Measurements from ENCODE around the gene PLD4.
"Not testable (repeated sequence)": the region's sequence is repeated elsewhere in the genome, so short reads cannot be mapped to it uniquely, and the experiment has no call there.

Gene PLD4

GRCh38 chr14:104912053-104912452, 12.6 kb upstream of the PLD4 start:
- H3K9ac ChIP-seq (ENCODE audit: low read length) = no peak overlapping the region
- H3K27ac ChIP-seq (ENCODE audit: low read length) = no peak overlapping the region
- peaks cover 27% of the 10 kb centered on the region for H3K27me3 ChIP-seq (ENCODE audit: control insufficient read depth, insufficient read depth, low read length)
- H3K9me3 ChIP-seq (ENCODE audit: control insufficient read depth, low read depth, low read length) = no peaks in the 10 kb centered on the region
- no peak overlapping the region for H3K4me3 ChIP-seq (ENCODE audit: low read length)
- no peaks in the 10 kb centered on the region for H3K36me3 ChIP-seq (ENCODE audit: control insufficient read depth, low read depth, low read length)
- no peaks in the 10 kb centered on the region for H3K4me1 ChIP-seq (ENCODE audit: control insufficient read depth, low read depth, low read length)

GRCh38 chr14:104913435-104913834, 11.2 kb upstream of the PLD4 start:
- Histone ChIP-seq H3K36me3 (ENCODE audit: control insufficient read depth, low read depth, low read length) (no peaks in the 10 kb centered on the region), H3K4me1 (ENCODE audit: control insufficient read depth, low read depth, low read length) (no peaks in the 10 kb centered on the region), H3K4me3 (ENCODE audit: low read length) (no peak overlapping the region), H3K9me3 (ENCODE audit: control insufficient read depth, low read depth, low read length) (no peaks in the 10 kb centered on the region), H3K9ac (ENCODE audit: low read length) (no peak overlapping the region), H3K27me3 (ENCODE audit: control insufficient read depth, insufficient read depth, low read length) (peaks cover 14% of the 10 kb centered on the region), H3K27ac (ENCODE audit: low read length) (no peak overlapping the region)

GRCh38 chr14:104917116-104917515, 7.6 kb upstream of the PLD4 start:
- Histone ChIP-seq H3K36me3 (ENCODE audit: control insufficient read depth, low read depth, low read length) (no peaks in the 10 kb centered on the region), H3K27ac (ENCODE audit: low read length) (no peak overlapping the region), H3K27me3 (ENCODE audit: control insufficient read depth, insufficient read depth, low read length) (peaks cover 8% of the 10 kb centered on the region), H3K9ac (ENCODE audit: low read length) (no peak overlapping the region), H3K9me3 (ENCODE audit: control insufficient read depth, low read depth, low read length) (no peaks in the 10 kb centered on the region), H3K4me1 (ENCODE audit: control insufficient read depth, low read depth, low read length) (no peaks in the 10 kb centered on the region), H3K4me3 (ENCODE audit: low read length) (no peak overlapping the region)

- Histone ChIP-seq H3K27ac (ENCODE audit: low read length) (no peak overlapping the region), H3K9ac (ENCODE audit: low read length) (no peak overlapping the region), H3K9me3 (ENCODE audit: control insufficient read depth, low read depth, low read length) (no peaks in the 10 kb centered on the region), H3K4me3 (ENCODE audit: low read length) (no peak overlapping the region), H3K36me3 (ENCODE audit: control insufficient read depth, low read depth, low read length) (no peaks in the 10 kb centered on the region), H3K27me3 (ENCODE audit: control insufficient read depth, insufficient read depth, low read length) (peaks cover 8% of the 10 kb centered on the region), H3K4me1 (ENCODE audit: control insufficient read depth, low read depth, low read length) (no peaks in the 10 kb centered on the region)
Observed at GRCh38 chr14:104917993-104918392, 6.7 kb upstream of the PLD4 start.

- H3K27ac ChIP-seq (ENCODE audit: low read length); H3K4me3 ChIP-seq (ENCODE audit: low read length); H3K4me1 ChIP-seq (ENCODE audit: control insufficient read depth, low read depth, low read length); H3K9me3 ChIP-seq (ENCODE audit: control insufficient read depth, low read depth, low read length); H3K9ac ChIP-seq (ENCODE audit: low read length); H3K27me3 ChIP-seq (ENCODE audit: control insufficient read depth, insufficient read depth, low read length); H3K36me3 ChIP-seq (ENCODE audit: control insufficient read depth, low read depth, low read length): not testable (repeated sequence)
Observed at GRCh38 chr14:104919152-104919992, 5.3 kb upstream of the PLD4 start.

- Histone ChIP-seq H3K9me3 (ENCODE audit: control insufficient read depth, low read depth, low read length) (no peaks in the 10 kb centered on the region), H3K4me3 (ENCODE audit: low read length) (no peak overlapping the region), H3K27ac (ENCODE audit: low read length) (no peak overlapping the region), H3K27me3 (ENCODE audit: control insufficient read depth, insufficient read depth, low read length) (peaks cover 4% of the 10 kb centered on the region), H3K36me3 (ENCODE audit: control insufficient read depth, low read depth, low read length) (no peaks in the 10 kb centered on the region), H3K4me1 (ENCODE audit: control insufficient read depth, low read depth, low read length) (no peaks in the 10 kb centered on the region), H3K9ac (ENCODE audit: low read length) (no peak overlapping the region)
Observed at GRCh38 chr14:104919993-104920315, 4.7 kb upstream of the PLD4 start.

- H3K9ac ChIP-seq (ENCODE audit: low read length) = no peak overlapping the region
- H3K4me1 ChIP-seq (ENCODE audit: control insufficient read depth, low read depth, low read length) = no peaks in the 10 kb centered on the region
- H3K9me3 ChIP-seq (ENCODE audit: control insufficient read depth, low read depth, low read length) = no peaks in the 10 kb centered on the region
Observed at GRCh38 chr14:104923640-104924420, 849 bp upstream of the PLD4 start.

GRCh38 chr14:104925214-104925854, 655 bp downstream of the PLD4 start:
- Histone ChIP-seq H3K4me1 (ENCODE audit: control insufficient read depth, low read depth, low read length) (no peaks in the 10 kb centered on the region), H3K9me3 (ENCODE audit: control insufficient read depth, low read depth, low read length) (no peaks in the 10 kb centered on the region), H3K4me3 (ENCODE audit: low read length) (no peak overlapping the region), H3K9ac (ENCODE audit: low read length) (no peak overlapping the region), H3K27ac (ENCODE audit: low read length) (no peak overlapping the region), H3K27me3 (ENCODE audit: control insufficient read depth, insufficient read depth, low read length) (peaks cover 6% of the 10 kb centered on the region), H3K36me3 (ENCODE audit: control insufficient read depth, low read depth, low read length) (no peaks in the 10 kb centered on the region)

More at GRCh38 chr14:104923640-104924420, 849 bp upstream of the PLD4 start:
- no peaks in the 10 kb centered on the region for H3K36me3 ChIP-seq (ENCODE audit: control insufficient read depth, low read depth, low read length)
- no peaks in the 10 kb centered on the region for H3K27me3 ChIP-seq (ENCODE audit: control insufficient read depth, insufficient read depth, low read length)
- no peak overlapping the region for H3K27ac ChIP-seq (ENCODE audit: low read length)
- no peak overlapping the region for H3K4me3 ChIP-seq (ENCODE audit: low read length)

GRCh38 chr14:104925855-104926609, 1.4 kb downstream of the PLD4 start:
- no peak overlapping the region for H3K9ac ChIP-seq (ENCODE audit: low read length)
- H3K27ac ChIP-seq (ENCODE audit: low read length) = no peak overlapping the region
- no peak overlapping the region for H3K4me3 ChIP-seq (ENCODE audit: low read length)
- H3K4me1 ChIP-seq (ENCODE audit: control insufficient read depth, low read depth, low read length) = no peaks in the 10 kb centered on the region
- no peaks in the 10 kb centered on the region for H3K9me3 ChIP-seq (ENCODE audit: control insufficient read depth, low read depth, low read length)
- H3K36me3 ChIP-seq (ENCODE audit: control insufficient read depth, low read depth, low read length) = no peaks in the 10 kb centered on the region
- peaks cover 13% of the 10 kb centered on the region for H3K27me3 ChIP-seq (ENCODE audit: control insufficient read depth, insufficient read depth, low read length)

GRCh38 chr14:104926619-104927431, 2.1 kb downstream of the PLD4 start:
- no peak overlapping the region for H3K9ac ChIP-seq (ENCODE audit: low read length)
- no peak overlapping the region for H3K4me3 ChIP-seq (ENCODE audit: low read length)
- H3K27me3 ChIP-seq (ENCODE audit: control insufficient read depth, insufficient read depth, low read length) = peaks cover 21% of the 10 kb centered on the region
- no peaks in the 10 kb centered on the region for H3K9me3 ChIP-seq (ENCODE audit: control insufficient read depth, low read depth, low read length)
- H3K36me3 ChIP-seq (ENCODE audit: control insufficient read depth, low read depth, low read length) = no peaks in the 10 kb centered on the region
- H3K4me1 ChIP-seq (ENCODE audit: control insufficient read depth, low read depth, low read length) = no peaks in the 10 kb centered on the region
- no peak overlapping the region for H3K27ac ChIP-seq (ENCODE audit: low read length)
